GM12875 (cell line): ENCODE data around the gene LRRC61.

ENCODE experiments used
- H3K4me3 ChIP-seq: one replicate; pipeline ENCODE4 v1.5.1; 2011; ENCODE audit warnings: low read depth, low read length, control low read depth
- CTCF ChIP-seq: IDR thresholded peaks from 2 replicates; pipeline ENCODE4 v1.5.1; 2011; ENCODE audit warnings: low read depth, mild to moderate bottlenecking, control low read depth, inconsistent platforms, low read length, moderate library complexity, borderline replicate concordance; ENCODE audit not compliant: insufficient read depth

Gene LRRC61

DNA sequence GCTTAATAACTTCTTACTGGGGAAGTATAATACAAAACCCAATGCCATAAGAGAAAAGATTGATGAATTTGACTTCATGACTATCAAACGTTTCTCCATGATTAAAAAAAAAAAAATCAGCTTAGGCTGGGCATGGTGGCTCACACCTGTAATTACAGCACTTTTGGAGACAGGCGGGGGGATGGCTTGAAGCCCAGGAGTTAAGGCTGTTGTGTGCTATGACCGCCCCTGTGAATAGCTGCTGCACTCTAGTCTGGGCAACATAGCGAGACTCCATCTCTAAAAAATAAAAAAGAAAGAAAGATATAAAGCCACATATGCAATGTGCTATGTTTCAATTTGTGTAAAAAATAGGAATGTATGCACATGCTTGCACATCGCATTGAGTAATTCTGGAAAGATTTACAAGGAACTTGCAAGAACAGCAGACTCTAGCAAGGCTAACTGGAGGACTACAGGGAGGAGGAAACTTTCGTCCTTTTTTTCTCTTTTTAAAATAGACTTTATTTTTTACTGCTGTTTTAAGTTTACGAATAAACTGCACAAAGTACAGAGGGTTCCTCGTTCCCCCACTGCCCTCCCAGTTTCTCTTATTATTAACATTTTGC lies 28.5 kb downstream of the LRRC61 start:
- TF ChIP-seq CTCF: no peak
- H3K4me3 ChIP-seq: no peak overlapping the region

GRCh38 chr7:150355666-150356059 lies 32.5 kb downstream of the LRRC61 start:
- no peak for TF ChIP-seq CTCF

DNA sequence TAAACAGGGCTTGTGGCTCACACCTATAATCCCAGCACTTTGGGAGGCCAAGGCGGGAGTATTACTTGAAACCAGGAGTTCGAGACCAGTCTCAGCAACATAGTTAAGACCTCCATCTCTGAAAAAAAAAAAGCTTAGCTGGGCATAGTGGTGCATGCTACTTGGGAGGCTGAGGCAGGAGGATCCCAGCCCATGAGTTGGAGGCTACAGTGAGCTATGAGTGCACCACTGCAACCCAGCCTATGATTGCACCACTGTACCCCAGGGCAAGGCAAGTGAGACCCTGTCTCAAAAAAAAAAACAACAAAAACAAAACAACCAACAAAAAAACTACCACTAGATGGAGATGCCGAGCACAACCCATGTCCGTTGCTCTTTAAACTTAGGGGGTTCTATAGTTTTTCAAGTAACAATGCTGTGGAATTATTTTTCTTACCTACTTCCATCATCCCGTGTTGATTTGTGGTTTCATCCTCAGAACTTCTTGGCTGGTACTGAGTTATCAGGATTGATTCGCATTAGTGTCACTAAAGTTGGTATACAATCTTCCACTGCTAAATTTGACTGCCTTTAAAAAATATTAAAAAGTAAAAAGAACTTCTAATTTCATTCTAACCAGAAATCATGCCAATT lies 33.2 kb downstream of the LRRC61 start:
- H3K4me3 ChIP-seq: no peak overlapping the region
- TF ChIP-seq CTCF: peak; percentile 60; the same call in 1 of the 2 replicates

More at GRCh38 chr7:150355666-150356059, 32.5 kb downstream of the LRRC61 start:
- no peak overlapping the region for H3K4me3 ChIP-seq

DNA sequence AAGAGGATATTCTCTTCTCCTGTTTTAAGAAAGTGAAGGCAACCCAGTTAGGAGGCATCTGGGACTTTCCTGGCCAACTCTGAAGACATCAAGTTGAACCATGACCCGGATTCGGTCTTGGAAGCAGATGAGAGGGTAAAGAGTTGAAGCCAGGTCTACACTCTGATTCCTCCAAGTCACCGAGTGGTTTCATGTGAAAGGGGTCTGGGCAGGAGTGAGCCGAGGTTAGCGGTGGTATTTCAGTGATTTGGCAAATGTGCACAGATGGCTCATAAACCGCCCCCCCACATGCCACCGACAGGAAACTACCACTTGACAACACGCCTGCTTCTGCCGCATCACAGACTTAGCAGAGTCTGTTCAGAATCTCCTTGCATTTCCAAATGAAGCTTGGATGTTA lies 34.1 kb downstream of the LRRC61 start:
- TF ChIP-seq CTCF: no peak
- no peak overlapping the region for H3K4me3 ChIP-seq

DNA sequence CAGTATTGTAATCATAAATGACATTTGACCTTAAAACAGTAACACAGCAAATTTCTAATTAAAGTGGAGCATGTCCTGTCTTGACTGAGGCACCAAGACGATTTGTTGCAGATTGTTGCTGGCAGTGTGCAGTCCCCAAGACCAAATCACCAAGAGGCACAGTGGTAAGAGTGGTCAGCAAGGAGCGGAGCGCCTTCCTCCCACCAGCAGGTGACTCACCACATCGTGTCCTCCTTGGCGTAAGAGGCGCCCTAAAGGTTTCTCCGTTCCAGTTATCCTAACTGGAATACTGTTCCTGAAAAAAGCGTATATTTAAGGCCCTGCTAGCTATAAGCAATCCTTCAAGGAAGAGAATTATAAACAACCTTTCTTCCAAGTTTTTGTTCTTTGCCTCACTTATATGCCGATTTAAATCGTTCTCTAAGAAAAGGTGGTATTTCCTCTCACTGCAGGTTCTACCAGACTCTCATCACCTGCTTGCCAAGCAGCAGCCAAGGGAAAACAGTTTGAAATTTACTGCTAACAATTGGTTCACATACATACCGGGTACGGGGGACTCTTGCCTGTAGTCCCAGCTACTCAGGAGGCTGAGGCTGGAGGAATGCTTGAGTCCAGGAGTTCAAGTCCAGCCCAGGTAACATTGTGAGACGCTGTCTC lies 34.7 kb downstream of the LRRC61 start:
- no peak for TF ChIP-seq CTCF

DNA sequence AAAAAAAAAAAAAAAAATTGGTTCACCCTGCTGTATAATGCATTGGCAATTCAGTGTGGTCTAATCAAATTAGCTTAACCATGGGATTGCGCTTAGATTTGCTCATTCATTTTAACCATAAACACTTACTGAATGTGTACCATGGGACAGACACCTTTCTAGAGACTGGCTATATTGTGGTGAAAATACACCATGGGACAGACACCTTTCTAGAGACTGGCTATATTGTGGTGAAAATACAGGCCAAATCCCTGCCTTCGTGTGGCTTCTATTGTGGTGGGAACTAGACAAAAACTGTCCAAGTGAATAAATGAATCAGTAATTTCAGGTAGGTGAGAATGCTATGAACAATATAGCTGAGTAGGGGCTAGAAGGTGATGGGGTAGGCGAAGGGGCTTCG lies 35.3 kb downstream of the LRRC61 start:
- no peak overlapping the region for H3K4me3 ChIP-seq
- no peak for TF ChIP-seq CTCF

More for the DNA sequence above, 34.7 kb downstream of the LRRC61 start:
- H3K4me3 ChIP-seq: no peak overlapping the region
